ES-I3 (cell line): Measurements from ENCODE around the gene IFNA8.
"Not testable (repeated sequence)": the region's sequence is repeated elsewhere in the genome, so short reads cannot be mapped to it uniquely, and the experiment has no call there.

Experiments used
- H3K36me3 ChIP-seq: 2 replicates; pipeline ENCODE4 v1.6.1; 2013; ENCODE audit warnings: mild to moderate bottlenecking, low read length, control low read depth, moderate library complexity; ENCODE audit not compliant: insufficient read depth
- H3K4me1 ChIP-seq: 2 replicates; pipeline ENCODE4 v1.6.1; 2013; ENCODE audit warnings: mild to moderate bottlenecking, control low read depth, low read length; ENCODE audit not compliant: insufficient read depth
- H3K9ac ChIP-seq: 2 replicates; pipeline ENCODE4 v1.6.1; 2013; ENCODE audit warnings: low read depth, mild to moderate bottlenecking, low read length, moderate library complexity
- H3K9me3 ChIP-seq: 2 replicates; pipeline ENCODE4 v1.6.1; 2013; ENCODE audit warnings: mild to moderate bottlenecking, low read length, moderate library complexity; ENCODE audit not compliant: control insufficient read depth, insufficient read depth

The IFNA8 gene

GRCh38 chr9:21404146-21404545 is 4.8 kb upstream of the IFNA8 start:
- H3K36me3 ChIP-seq = no peaks in the 10 kb centered on the region
- no peak overlapping the region for H3K9ac ChIP-seq
- H3K9me3 ChIP-seq = no peaks in the 10 kb centered on the region

DNA sequence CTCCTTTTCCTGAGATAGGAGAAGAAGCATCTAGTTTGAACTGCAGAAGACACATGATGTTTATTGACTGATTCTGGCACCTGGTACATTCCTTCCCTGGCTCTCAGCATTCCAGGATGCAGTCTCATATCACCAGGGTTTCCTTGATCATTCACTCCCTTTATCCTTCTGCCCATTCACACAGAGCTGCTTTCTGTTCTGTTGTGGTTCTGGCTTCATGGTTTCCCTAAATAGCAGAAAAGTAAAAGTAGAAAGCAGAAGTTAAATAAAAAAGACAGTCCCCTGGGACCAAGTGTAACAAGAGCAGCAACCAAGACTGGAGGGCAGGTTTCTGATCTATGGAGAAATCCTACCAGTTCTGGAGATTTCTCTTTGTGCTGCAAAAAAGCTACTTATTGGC is 3.2 kb downstream of the IFNA8 start:
- Histone ChIP-seq H3K36me3 (no peaks in the 10 kb centered on the region), H3K4me1 (no peaks in the 10 kb centered on the region), H3K9me3 (no peaks in the 10 kb centered on the region), H3K9ac (no peak overlapping the region)

More at GRCh38 chr9:21404146-21404545, 4.8 kb upstream of the IFNA8 start:
- H3K4me1 ChIP-seq = 0 out of 2 replicates have a peak, but pooled peaks cover 3% of the 10 kb centered on the region

DNA sequence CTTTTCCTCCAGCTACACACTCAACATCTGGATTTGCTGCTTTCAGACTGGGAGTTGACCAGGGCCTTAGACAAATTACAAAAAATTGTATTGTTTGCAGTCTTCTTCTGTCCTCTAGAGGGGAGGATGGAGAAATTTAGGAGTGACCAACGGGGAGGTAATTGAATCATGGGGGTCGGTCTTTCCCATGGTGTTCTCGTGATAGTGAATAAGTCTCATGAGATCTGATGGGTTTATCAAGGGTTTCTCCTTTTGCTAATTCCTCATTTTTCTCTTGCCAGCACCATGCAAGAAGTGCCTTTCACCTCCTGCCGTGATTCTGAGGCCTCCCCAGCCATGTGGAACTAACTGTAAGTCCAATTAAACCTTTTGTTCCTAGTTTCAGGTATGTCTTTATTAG is 4.2 kb downstream of the IFNA8 start:
- no peaks in the 10 kb centered on the region for H3K9me3 ChIP-seq
- no peaks in the 10 kb centered on the region for H3K36me3 ChIP-seq
- no peaks in the 10 kb centered on the region for H3K4me1 ChIP-seq
- H3K9ac ChIP-seq = no peak overlapping the region

DNA sequence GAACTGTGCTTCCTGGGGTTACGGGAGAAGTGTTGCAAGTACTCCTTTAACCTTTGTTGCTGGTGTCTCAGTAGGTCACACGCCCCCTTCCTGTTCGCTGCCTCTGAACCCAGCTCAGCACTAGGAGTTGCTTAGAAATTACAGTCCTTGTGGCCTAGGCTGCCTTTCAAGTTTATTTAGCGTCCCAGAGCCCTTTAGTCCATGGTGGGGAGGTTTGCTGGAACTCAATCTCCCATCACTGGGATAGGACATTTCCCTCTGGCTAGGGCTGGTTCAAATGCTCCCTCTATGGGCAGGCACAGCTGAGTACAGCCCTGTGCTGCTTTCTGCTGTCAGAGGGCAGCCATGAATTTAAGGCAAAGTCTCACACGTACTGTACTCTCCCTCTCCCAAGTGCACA is 4.7 kb downstream of the IFNA8 start:
- no peak overlapping the region for H3K9ac ChIP-seq
- no peaks in the 10 kb centered on the region for H3K36me3 ChIP-seq
- H3K4me1 ChIP-seq = no peaks in the 10 kb centered on the region
- no peaks in the 10 kb centered on the region for H3K9me3 ChIP-seq

DNA sequence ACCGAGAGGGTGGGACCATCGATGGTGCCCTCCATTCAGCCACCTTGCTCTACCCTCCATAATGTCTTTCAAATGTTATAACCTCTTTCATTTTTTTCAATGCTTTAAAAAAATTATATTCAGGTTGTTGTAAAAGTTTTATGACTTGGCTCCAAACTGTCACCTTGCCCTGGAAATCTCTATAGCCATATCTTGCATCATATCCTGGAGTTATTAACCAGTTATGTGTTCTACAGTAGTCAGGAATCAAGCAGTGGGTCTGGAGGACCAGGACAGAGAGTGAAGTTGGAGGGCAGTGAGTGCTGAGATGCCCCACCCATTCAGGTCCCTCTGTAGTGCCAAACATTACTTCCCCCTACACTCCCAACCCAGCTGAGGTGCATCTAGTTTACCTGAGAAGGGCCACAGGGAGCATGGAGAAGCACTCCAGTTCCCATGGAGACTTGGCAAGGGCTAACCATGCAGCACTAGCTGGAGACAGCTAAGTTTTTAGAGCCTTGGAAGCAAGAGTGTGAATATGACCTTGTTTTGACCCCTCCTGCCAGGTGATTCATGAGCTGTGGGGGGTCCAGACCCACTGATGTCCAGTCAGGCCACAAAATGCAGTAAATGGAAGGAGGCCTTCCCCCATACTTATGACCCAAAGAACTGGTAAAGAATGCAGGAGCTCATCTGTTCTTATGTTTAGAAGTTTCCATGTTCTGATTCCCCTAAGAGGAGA is 5.5 kb downstream of the IFNA8 start:
- Histone ChIP-seq H3K9me3 (no peaks in the 10 kb centered on the region), H3K4me1 (no peaks in the 10 kb centered on the region), H3K36me3 (no peaks in the 10 kb centered on the region), H3K9ac (no peak overlapping the region)

- Histone ChIP-seq H3K4me1 (no peaks in the 10 kb centered on the region), H3K9me3 (no peaks in the 10 kb centered on the region), H3K36me3 (no peaks in the 10 kb centered on the region), H3K9ac (no peak overlapping the region)
Observed at GRCh38 chr9:21415493-21416267, 6.8 kb downstream of the IFNA8 start.

DNA sequence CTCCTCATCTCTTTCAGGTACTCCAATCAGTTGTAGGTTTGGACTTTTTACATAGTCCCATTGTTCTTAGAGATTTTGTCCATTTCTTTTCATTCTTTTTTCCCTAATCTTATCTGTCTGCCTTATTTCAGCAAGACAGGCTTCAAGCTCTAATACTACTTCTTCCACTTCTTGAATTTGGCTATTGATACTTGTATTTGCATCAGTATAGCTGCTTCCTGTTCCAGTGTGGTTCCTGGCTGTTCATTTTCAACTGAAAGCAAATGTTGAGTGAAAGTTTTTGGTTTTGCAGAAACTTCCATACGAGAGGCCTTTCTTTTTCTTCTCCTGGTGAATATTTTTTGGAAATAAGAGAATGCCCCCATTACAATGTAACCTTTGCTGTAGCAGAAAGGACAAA is 19.3 kb downstream of the IFNA8 start:
- H3K9me3 ChIP-seq = no peaks in the 10 kb centered on the region
- H3K36me3 ChIP-seq = no peaks in the 10 kb centered on the region
- peaks cover 9% of the 10 kb centered on the region; the same call in 1 of the 2 replicates for H3K4me1 ChIP-seq

DNA sequence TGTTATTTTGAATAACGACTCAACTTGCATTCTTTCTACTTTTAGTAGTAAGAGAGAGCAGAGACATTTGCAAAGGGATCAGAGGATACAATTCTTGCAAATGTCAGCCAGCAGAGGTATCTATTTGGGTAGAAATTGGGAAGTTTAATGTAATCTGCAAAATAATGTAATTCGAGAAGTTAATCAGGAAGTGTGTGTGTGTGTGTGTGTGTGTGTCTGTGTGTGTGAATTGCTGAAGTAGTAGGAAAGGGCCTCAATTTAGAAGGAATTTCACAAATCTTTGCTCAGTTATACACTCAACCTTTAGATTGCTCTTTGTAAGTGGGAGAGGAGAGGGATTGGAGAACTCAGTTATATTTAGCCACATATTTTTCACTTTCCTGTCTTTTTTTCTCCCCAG is 20.3 kb downstream of the IFNA8 start:
- H3K9ac ChIP-seq = no peak overlapping the region
- no peaks in the 10 kb centered on the region for H3K36me3 ChIP-seq
- H3K4me1 ChIP-seq = peaks cover 9% of the 10 kb centered on the region; the same call in 1 of the 2 replicates
- no peaks in the 10 kb centered on the region for H3K9me3 ChIP-seq

More for the DNA sequence above, 19.3 kb downstream of the IFNA8 start:
- no peak overlapping the region for H3K9ac ChIP-seq

DNA sequence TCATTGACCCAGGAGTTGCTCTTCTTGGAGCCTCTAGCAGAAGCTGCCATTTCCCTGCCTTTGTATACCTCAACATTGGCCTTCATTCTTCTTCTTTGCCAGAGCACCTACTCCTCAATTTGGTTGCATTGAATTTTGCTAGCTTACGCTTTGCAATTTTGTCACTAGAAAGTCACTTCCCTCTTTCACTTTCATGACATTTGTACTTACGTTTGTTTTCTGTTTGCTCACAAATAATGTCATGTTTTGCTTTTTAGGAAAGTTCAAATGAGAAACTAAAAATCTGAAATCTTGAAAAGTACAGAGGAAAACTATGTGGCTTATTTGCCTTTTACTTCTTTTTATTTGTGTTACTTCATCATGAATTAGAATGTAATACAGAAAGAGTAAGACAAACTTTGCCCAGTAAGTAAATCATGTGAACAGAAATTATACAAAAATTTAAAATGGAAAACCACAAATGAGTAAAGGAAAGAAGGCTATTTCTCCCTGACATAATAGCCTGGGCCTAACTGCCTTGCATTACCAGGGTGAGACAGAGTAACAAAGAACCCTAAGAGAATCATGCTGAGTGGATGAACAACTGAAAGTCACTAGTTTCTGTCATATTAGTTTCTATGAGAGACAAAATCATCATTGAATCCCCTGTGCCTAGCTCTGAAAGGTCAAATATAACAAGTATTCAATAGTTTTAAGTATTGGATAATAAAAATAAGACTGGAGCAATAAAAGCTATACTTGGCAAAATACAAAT is 23.9 kb downstream of the IFNA8 start:
- Histone ChIP-seq H3K9me3 (no peaks in the 10 kb centered on the region), H3K9ac (no peak overlapping the region), H3K4me1 (peaks cover 9% of the 10 kb centered on the region; the same call in 1 of the 2 replicates), H3K36me3 (no peaks in the 10 kb centered on the region)

GRCh38 chr9:21434202-21435014 is 25.5 kb downstream of the IFNA8 start:
- Histone ChIP-seq H3K36me3 (no peaks in the 10 kb centered on the region), H3K9ac (no peak overlapping the region), H3K4me1 (peaks cover under 1% of the 10 kb centered on the region; the same call in 1 of the 2 replicates), H3K9me3 (no peaks in the 10 kb centered on the region)

GRCh38 chr9:21435015-21435383 is 26.1 kb downstream of the IFNA8 start:
- not testable (repeated sequence) for H3K4me1 ChIP-seq, H3K9ac ChIP-seq, H3K9me3 ChIP-seq, H3K36me3 ChIP-seq

- Histone ChIP-seq H3K9me3 (no peaks in the 10 kb centered on the region), H3K9ac (no peak within 1 kb of the TSS), H3K36me3 (no peaks in the 10 kb centered on the region), H3K4me1 (no peaks in the 10 kb centered on the region)
Observed at GRCh38 chr9:21440139-21440538, 31.2 kb downstream of the IFNA8 start, which contains the start of gene IFNA1. Gene IFNA1 (plus strand): TSS chr9:21440439. CDS start chr9:21440508, 69 bp downstream.

- H3K36me3 ChIP-seq = no peaks in the 10 kb centered on the region
- H3K9me3 ChIP-seq = no peaks in the 10 kb centered on the region
- no peak overlapping the region for H3K9ac ChIP-seq
- no peaks in the 10 kb centered on the region for H3K4me1 ChIP-seq
Observed at GRCh38 chr9:21443849-21444625, 35.1 kb downstream of the IFNA8 start.
